ENCODE data around the gene NHSL2.
"Not testable (repeated sequence)": the region's sequence is repeated elsewhere in the genome, so short reads cannot be mapped to it uniquely, and the experiment has no call there.

The NHSL2 gene

GRCh38 chrX:71958281-71958675 lies 47.6 kb downstream of the NHSL2 start:
- H3K4me1 Mint-ChIP-seq, result no peaks in the 10 kb centered on the region
- no peak overlapping the region for H3K4me3 Mint-ChIP-seq
- H3K9me3 Mint-ChIP-seq, result no peaks in the 10 kb centered on the region
- no peak for ATAC-seq (replicated peaks; ENCODE audit: extremely low read depth, poor library complexity, severe bottlenecking)
- no peaks in the 10 kb centered on the region for H3K36me3 Mint-ChIP-seq (ENCODE audit: insufficient read depth)
- no peak overlapping the region for H3K27ac Mint-ChIP-seq (ENCODE audit: low read depth)
- no peaks in the 10 kb centered on the region for H3K27me3 Mint-ChIP-seq
- no peak for DNase-seq (ENCODE audit: low spot score in 2 of 2)

DNA sequence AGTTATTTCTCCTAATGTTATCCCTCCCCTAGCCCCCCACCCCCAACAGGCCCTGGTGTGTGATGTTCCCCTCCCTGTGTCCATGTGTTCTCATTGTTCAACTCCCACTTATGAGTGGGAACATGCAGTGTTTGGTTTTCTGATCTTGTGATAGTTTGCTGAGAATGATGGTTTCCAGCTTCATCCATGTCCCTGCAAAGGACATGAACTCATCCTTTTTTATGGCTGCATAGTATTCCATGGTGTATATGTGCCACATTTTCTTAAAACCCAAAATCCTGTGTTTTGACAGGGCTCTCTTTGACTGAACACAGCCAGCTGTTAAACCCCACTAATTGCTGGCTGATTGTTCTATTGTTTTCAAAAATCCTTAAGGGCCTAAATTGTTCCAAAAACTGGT lies 53.5 kb downstream of the NHSL2 start:
- H3K9me3 Mint-ChIP-seq; DNase-seq (ENCODE audit: low spot score in 2 of 2); H3K36me3 Mint-ChIP-seq (ENCODE audit: insufficient read depth); H3K27ac Mint-ChIP-seq (ENCODE audit: low read depth); ATAC-seq (replicated peaks; ENCODE audit: extremely low read depth, poor library complexity, severe bottlenecking); H3K4me3 Mint-ChIP-seq; H3K27me3 Mint-ChIP-seq; H3K4me1 Mint-ChIP-seq: not testable (repeated sequence)

GRCh38 chrX:71974916-71975315 lies 64.3 kb downstream of the NHSL2 start:
- Mint-ChIP-seq H3K36me3 (ENCODE audit: insufficient read depth) (no peaks in the 10 kb centered on the region), H3K4me3 (no peak overlapping the region), H3K9me3 (no peaks in the 10 kb centered on the region), H3K27ac (ENCODE audit: low read depth) (no peak overlapping the region), H3K4me1 (no peaks in the 10 kb centered on the region), H3K27me3 (no peaks in the 10 kb centered on the region)
- DNase-seq (ENCODE audit: low spot score in 2 of 2), result no peak
- ATAC-seq (replicated peaks; ENCODE audit: extremely low read depth, poor library complexity, severe bottlenecking), result no peak

DNA sequence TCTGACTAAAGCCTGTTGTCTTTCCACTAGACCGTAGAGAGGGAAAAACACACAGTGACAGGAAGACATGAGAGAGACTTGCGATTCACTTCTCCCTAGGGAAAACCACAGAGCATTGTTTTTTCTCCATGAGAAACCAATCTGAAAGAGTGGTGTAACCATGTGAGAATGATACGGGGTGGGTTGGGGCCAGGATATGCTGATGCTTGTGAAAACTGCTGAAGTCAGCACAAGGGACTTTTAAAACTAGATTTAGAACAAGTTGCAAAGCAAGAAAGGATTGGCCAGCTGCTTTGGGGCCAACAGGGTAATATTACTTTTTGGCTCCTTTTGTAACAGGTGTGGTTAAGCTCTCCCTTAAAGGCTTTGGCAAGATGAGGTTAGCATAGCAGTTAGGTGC lies 66.1 kb downstream of the NHSL2 start:
- ATAC-seq (replicated peaks; ENCODE audit: extremely low read depth, poor library complexity, severe bottlenecking) (no peak), DNase-seq (ENCODE audit: low spot score in 2 of 2) (no peak)
- Mint-ChIP-seq H3K4me1 (no peaks in the 10 kb centered on the region), H3K27ac (ENCODE audit: low read depth) (no peak overlapping the region), H3K4me3 (no peak overlapping the region), H3K36me3 (ENCODE audit: insufficient read depth) (no peaks in the 10 kb centered on the region), H3K9me3 (no peaks in the 10 kb centered on the region), H3K27me3 (peaks cover 1% of the 10 kb centered on the region)

GRCh38 chrX:71978164-71978563 lies 67.5 kb downstream of the NHSL2 start:
- peaks cover 15% of the 10 kb centered on the region for H3K27me3 Mint-ChIP-seq
- ATAC-seq (replicated peaks; ENCODE audit: extremely low read depth, poor library complexity, severe bottlenecking) (no peak), DNase-seq (ENCODE audit: low spot score in 2 of 2) (no peak)
- no peaks in the 10 kb centered on the region for H3K36me3 Mint-ChIP-seq (ENCODE audit: insufficient read depth)
- H3K27ac Mint-ChIP-seq (ENCODE audit: low read depth), result no peak overlapping the region
- H3K4me1 Mint-ChIP-seq, result no peaks in the 10 kb centered on the region
- H3K9me3 Mint-ChIP-seq, result no peaks in the 10 kb centered on the region
- H3K4me3 Mint-ChIP-seq, result no peak overlapping the region

GRCh38 chrX:71989768-71990426 lies 79.3 kb downstream of the NHSL2 start:
- no peak overlapping the region for H3K27ac Mint-ChIP-seq (ENCODE audit: low read depth)
- H3K4me3 Mint-ChIP-seq, result no peak overlapping the region
- DNase-seq (ENCODE audit: low spot score in 2 of 2) (no peak), ATAC-seq (replicated peaks; ENCODE audit: extremely low read depth, poor library complexity, severe bottlenecking) (no peak)
- peaks cover 4% of the 10 kb centered on the region for H3K36me3 Mint-ChIP-seq (ENCODE audit: insufficient read depth)
- H3K9me3 Mint-ChIP-seq, result no peaks in the 10 kb centered on the region
- H3K27me3 Mint-ChIP-seq, result no peaks in the 10 kb centered on the region
- H3K4me1 Mint-ChIP-seq, result peaks cover 35% of the 10 kb centered on the region

GRCh38 chrX:71990518-71990917 lies 79.9 kb downstream of the NHSL2 start:
- no peak for DNase-seq (ENCODE audit: low spot score in 2 of 2)
- peaks cover 4% of the 10 kb centered on the region for H3K36me3 Mint-ChIP-seq (ENCODE audit: insufficient read depth)
- no peaks in the 10 kb centered on the region for H3K9me3 Mint-ChIP-seq
- H3K4me1 Mint-ChIP-seq, result peaks cover 41% of the 10 kb centered on the region
- H3K27ac Mint-ChIP-seq (ENCODE audit: low read depth), result no peak overlapping the region
- ATAC-seq (replicated peaks; ENCODE audit: extremely low read depth, poor library complexity, severe bottlenecking), result no peak
- H3K27me3 Mint-ChIP-seq, result no peaks in the 10 kb centered on the region
- no peak overlapping the region for H3K4me3 Mint-ChIP-seq

DNA sequence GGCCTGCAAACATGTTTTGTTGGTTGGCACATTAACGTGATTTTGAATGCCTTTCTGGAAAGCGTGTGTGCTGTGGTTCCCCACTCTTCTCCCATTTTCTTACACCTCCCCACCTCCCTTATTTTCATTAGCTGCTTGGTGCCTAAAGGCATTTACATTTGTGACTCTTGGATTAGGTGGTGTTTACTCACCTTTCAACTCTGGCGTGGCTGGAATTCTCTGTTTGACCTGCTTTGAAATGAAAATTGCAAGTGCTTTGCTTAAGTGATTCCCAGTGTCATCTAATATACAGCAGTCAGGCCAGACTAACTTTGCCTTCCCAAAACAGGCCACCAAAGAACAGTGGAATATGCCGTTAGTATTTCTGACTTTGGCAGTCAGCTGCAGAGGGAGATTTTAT lies 80.5 kb downstream of the NHSL2 start:
- Mint-ChIP-seq H3K4me1 (peaks cover 43% of the 10 kb centered on the region), H3K9me3 (no peaks in the 10 kb centered on the region), H3K4me3 (no peak overlapping the region), H3K27ac (ENCODE audit: low read depth) (peak overlapping the region; percentile 89), H3K36me3 (ENCODE audit: insufficient read depth) (peaks cover 4% of the 10 kb centered on the region), H3K27me3 (no peaks in the 10 kb centered on the region)
- ATAC-seq (replicated peaks; ENCODE audit: extremely low read depth, poor library complexity, severe bottlenecking) (no peak), DNase-seq (ENCODE audit: low spot score in 2 of 2) (no peak)

GRCh38 chrX:71992711-71993110 lies 82.1 kb downstream of the NHSL2 start:
- H3K4me3 Mint-ChIP-seq, result peak overlapping the region; percentile 18

DNA sequence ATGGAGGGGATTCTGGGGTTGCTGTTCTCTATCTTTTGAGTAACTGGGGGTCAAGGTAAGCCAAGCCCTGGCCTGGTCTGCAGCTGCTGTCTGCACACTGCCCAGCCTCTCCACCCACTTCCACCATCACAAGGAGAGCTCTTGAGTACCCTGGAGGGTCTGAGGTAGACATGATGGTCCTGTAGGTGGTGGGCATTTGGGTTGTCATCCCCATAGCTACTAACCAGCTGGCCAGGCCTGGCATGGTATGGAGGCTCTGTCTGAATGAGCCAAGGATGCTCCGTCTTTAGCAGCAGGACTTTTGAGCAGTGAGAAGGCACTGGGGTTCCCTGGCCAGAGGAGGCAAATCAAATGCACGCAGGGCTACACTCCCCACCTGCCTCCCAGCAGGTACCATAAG lies 82.7 kb downstream of the NHSL2 start:
- H3K4me3 Mint-ChIP-seq, result peak overlapping the region; percentile 18
- no peak for DNase-seq (ENCODE audit: low spot score in 2 of 2)
- ATAC-seq (replicated peaks; ENCODE audit: extremely low read depth, poor library complexity, severe bottlenecking), result no peak
- H3K36me3 Mint-ChIP-seq (ENCODE audit: insufficient read depth), result peaks cover 4% of the 10 kb centered on the region
- H3K27me3 Mint-ChIP-seq, result no peaks in the 10 kb centered on the region
- H3K27ac Mint-ChIP-seq (ENCODE audit: low read depth), result peak overlapping the region; percentile 89
- no peaks in the 10 kb centered on the region for H3K9me3 Mint-ChIP-seq
- peaks cover 43% of the 10 kb centered on the region for H3K4me1 Mint-ChIP-seq

More at GRCh38 chrX:71992711-71993110, 82.1 kb downstream of the NHSL2 start:
- Mint-ChIP-seq H3K9me3 (no peaks in the 10 kb centered on the region), H3K27me3 (no peaks in the 10 kb centered on the region), H3K27ac (ENCODE audit: low read depth) (peak overlapping the region; percentile 89), H3K4me1 (peaks cover 43% of the 10 kb centered on the region), H3K36me3 (ENCODE audit: insufficient read depth) (peaks cover 4% of the 10 kb centered on the region)
- ATAC-seq (replicated peaks; ENCODE audit: extremely low read depth, poor library complexity, severe bottlenecking), result peak; percentile 97
- DNase-seq (ENCODE audit: low spot score in 2 of 2), result peak; percentile 30 to 76

DNA sequence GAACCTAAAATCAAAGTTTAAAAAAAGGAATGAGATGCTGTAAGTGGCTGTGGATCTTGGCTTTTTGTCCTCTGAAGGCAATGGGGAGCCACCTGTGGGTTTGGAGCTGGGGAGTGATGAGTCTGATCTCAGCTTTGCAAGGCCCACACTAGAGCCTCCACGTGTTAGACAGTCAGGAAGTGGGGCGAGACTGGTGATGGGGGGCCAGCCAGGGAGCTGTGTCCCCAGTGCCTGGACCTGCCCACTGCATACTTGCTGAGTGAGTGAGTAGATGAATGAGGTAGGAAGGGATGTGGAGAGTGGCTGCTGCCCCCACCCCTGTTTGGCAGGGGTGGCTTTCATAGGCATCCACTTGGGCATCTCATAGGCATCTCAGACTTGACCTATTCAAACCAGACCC lies 84.0 kb downstream of the NHSL2 start:
- Mint-ChIP-seq H3K4me3 (no peak overlapping the region), H3K9me3 (no peaks in the 10 kb centered on the region), H3K27ac (ENCODE audit: low read depth) (peak overlapping the region; percentile 89), H3K4me1 (peaks cover 48% of the 10 kb centered on the region), H3K27me3 (no peaks in the 10 kb centered on the region), H3K36me3 (ENCODE audit: insufficient read depth) (peaks cover 4% of the 10 kb centered on the region)
- ATAC-seq (replicated peaks; ENCODE audit: extremely low read depth, poor library complexity, severe bottlenecking) (no peak), DNase-seq (ENCODE audit: low spot score in 2 of 2) (no peak)

GRCh38 chrX:71995122-71995521 lies 84.5 kb downstream of the NHSL2 start:
- Mint-ChIP-seq H3K27me3 (no peaks in the 10 kb centered on the region), H3K27ac (ENCODE audit: low read depth) (peak overlapping the region; percentile 89), H3K4me3 (no peak overlapping the region), H3K36me3 (ENCODE audit: insufficient read depth) (peaks cover 4% of the 10 kb centered on the region), H3K4me1 (peaks cover 48% of the 10 kb centered on the region), H3K9me3 (no peaks in the 10 kb centered on the region)
- DNase-seq (ENCODE audit: low spot score in 2 of 2), result no peak
- no peak for ATAC-seq (replicated peaks; ENCODE audit: extremely low read depth, poor library complexity, severe bottlenecking)

GRCh38 chrX:71996136-71996535 lies 85.5 kb downstream of the NHSL2 start:
- Mint-ChIP-seq H3K36me3 (ENCODE audit: insufficient read depth) (peaks cover 4% of the 10 kb centered on the region), H3K4me3 (no peak overlapping the region), H3K27me3 (no peaks in the 10 kb centered on the region), H3K4me1 (peaks cover 44% of the 10 kb centered on the region), H3K9me3 (no peaks in the 10 kb centered on the region), H3K27ac (ENCODE audit: low read depth) (peak overlapping the region; percentile 89)
- no peak for DNase-seq (ENCODE audit: low spot score in 2 of 2)
- no peak for ATAC-seq (replicated peaks; ENCODE audit: extremely low read depth, poor library complexity, severe bottlenecking)
